Measurements from ENCODE around the gene SUGCT.

The SUGCT gene

GRCh38 chr7:40843338-40843985 is 708.7 kb downstream of the SUGCT start:
- no peak for TF ChIP-seq CTCF (conservative IDR thresholded peaks at IDR 0.05)
- H3K27ac ChIP-seq: no peak overlapping the region

DNA sequence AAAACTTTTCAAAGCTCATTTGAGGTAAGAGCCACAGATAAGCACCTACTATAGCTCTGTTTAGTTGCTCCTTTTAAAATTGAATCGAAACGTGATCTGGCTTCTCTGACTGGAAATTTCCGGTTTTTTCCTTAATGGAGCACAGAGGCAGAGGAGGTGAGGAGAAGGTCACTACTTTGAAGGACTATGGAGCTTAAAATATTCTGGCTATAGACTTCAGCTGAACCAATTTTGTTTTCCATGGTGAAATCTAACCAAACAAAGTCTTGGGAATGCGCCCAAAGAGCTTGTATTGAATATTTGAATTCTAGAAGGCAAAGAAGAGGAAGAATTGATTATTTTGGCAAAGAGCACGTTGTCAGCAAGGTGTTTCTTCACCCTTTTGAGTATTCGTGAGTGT is 711.1 kb downstream of the SUGCT start:
- TF ChIP-seq ZFX (IDR thresholded peaks at IDR 0.05) (no peak), CTCF (conservative IDR thresholded peaks at IDR 0.05) (no peak)

GRCh38 chr7:40847921-40848320 is 713.1 kb downstream of the SUGCT start:
- H3K27ac ChIP-seq: no peak overlapping the region
- no peak for TF ChIP-seq ZFX (IDR thresholded peaks at IDR 0.05)
- no peak for TF ChIP-seq CTCF (conservative IDR thresholded peaks at IDR 0.05)

More for the DNA sequence above, 711.1 kb downstream of the SUGCT start:
- H3K27ac ChIP-seq: no peak overlapping the region

DNA sequence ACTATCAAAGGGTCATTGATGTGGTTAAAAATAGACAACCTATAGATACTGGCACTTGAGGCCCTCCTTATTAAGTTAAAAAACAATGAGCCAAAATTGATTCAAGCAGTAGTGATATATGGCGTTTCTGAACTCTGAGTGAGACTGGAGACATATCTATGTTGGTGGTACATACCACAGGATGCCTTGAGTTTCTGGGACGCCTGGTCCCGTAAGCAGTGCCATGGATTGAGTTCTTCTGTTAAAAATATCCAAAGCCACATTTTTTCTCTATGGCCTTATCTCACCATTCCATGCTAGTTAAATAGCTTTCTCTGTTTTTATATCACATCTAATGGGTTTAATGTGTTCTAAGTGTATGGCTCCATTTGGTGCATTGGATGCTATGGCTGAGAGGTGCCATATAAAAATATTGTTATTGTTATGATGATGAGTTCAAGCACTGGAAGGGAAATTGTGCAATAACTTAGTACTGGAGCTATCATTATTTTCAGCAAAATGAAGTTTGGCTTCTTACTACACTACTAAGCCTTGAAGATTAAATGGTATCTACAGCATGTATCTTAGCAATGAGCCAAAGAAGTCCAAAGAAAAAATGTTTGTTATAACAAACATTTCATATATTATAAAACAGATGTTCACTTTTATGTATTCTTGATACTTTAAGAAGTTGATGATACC is 713.9 kb downstream of the SUGCT start:
- no peak overlapping the region for H3K27ac ChIP-seq
- TF ChIP-seq CTCF (conservative IDR thresholded peaks at IDR 0.05): no peak
- no peak for TF ChIP-seq ZFX (IDR thresholded peaks at IDR 0.05)

GRCh38 chr7:40850017-40850416 is 715.2 kb downstream of the SUGCT start:
- TF ChIP-seq ZFX (IDR thresholded peaks at IDR 0.05) (no peak), CTCF (conservative IDR thresholded peaks at IDR 0.05) (no peak)
- H3K27ac ChIP-seq: no peak overlapping the region

DNA sequence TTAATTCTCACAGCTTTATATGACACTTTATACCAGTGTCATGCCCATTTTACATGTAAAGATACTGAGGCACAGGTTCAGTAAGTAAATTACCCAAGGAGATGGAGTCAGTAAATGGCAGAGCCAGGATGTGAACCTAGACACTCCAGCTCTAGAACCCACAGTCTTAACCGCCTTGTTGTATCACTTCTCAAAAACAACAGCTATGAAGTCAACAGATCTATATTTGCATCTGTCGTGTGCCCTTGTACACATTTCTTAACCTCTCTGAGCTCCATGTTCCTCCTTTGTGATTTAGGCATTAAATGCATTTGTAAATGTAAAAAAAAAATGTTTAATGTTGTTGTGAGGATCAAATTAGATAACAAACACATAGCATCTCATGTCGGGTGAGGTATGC is 716.2 kb downstream of the SUGCT start:
- TF ChIP-seq CTCF (conservative IDR thresholded peaks at IDR 0.05) (no peak), ZFX (IDR thresholded peaks at IDR 0.05) (no peak)
- H3K27ac ChIP-seq: no peak overlapping the region

- no peak for TF ChIP-seq CTCF (conservative IDR thresholded peaks at IDR 0.05)
- TF ChIP-seq ZFX (IDR thresholded peaks at IDR 0.05): no peak
- H3K27ac ChIP-seq: no peak overlapping the region
These were observed 724.3 kb downstream of the SUGCT start for GRCh38 chr7:40859076-40859475.

Measured in C4-2B (cell line).